ENCODE measurements around the gene SNRNP35.

Gene SNRNP35

GRCh38 chr12:123494124-123494851, 36.3 kb downstream of the SNRNP35 start:
- Histone ChIP-seq H3K4me3 (no peak overlapping the region), H3K9me3 (ENCODE audit: low read depth, low read length) (no peaks in the 10 kb centered on the region), H3K27ac (no peak overlapping the region), H3K9ac (ENCODE audit: insufficient read length) (no peak overlapping the region), H3K36me3 (ENCODE audit: insufficient read depth, low read length) (no peaks in the 10 kb centered on the region)
- TF ChIP-seq EZH2 (IDR thresholded peaks at IDR 0.05) = no peak
- TF ChIP-seq POLR2AphosphoS5 (IDR thresholded peaks at IDR 0.05; ENCODE audit: borderline replicate concordance, low read depth, low read length) = no peak
- TF ChIP-seq FOXP2 (optimal IDR thresholded peaks at IDR 0.05; ENCODE audit: control extremely low read depth, extremely low read length, insufficient read depth) = no peak
- DNase-seq (ENCODE audit: low read depth, low spot score) = no peak

- DNase-seq (ENCODE audit: low read depth, low spot score) = no peak
- TF ChIP-seq FOXP2 (optimal IDR thresholded peaks at IDR 0.05; ENCODE audit: control extremely low read depth, extremely low read length, insufficient read depth) = no peak
- no peak for TF ChIP-seq EZH2 (IDR thresholded peaks at IDR 0.05)
- no peak for TF ChIP-seq POLR2AphosphoS5 (IDR thresholded peaks at IDR 0.05; ENCODE audit: borderline replicate concordance, low read depth, low read length)
- H3K4me3 ChIP-seq = no peak overlapping the region
- no peak overlapping the region for H3K27ac ChIP-seq
- no peaks in the 10 kb centered on the region for H3K36me3 ChIP-seq (ENCODE audit: insufficient read depth, low read length)
- no peak overlapping the region for H3K9ac ChIP-seq (ENCODE audit: insufficient read length)
- no peaks in the 10 kb centered on the region for H3K9me3 ChIP-seq (ENCODE audit: low read depth, low read length)
Observed at GRCh38 chr12:123497065-123497464, 39.1 kb downstream of the SNRNP35 start.

GRCh38 chr12:123498126-123498825, 40.3 kb downstream of the SNRNP35 start:
- no peak for DNase-seq (ENCODE audit: low read depth, low spot score)
- H3K27ac ChIP-seq = no peak overlapping the region
- H3K4me3 ChIP-seq = no peak overlapping the region
- H3K9me3 ChIP-seq (ENCODE audit: low read depth, low read length) = no peaks in the 10 kb centered on the region
- no peak overlapping the region for H3K9ac ChIP-seq (ENCODE audit: insufficient read length)
- H3K36me3 ChIP-seq (ENCODE audit: insufficient read depth, low read length) = no peaks in the 10 kb centered on the region
- TF ChIP-seq EZH2 (IDR thresholded peaks at IDR 0.05) (no peak), FOXP2 (optimal IDR thresholded peaks at IDR 0.05; ENCODE audit: control extremely low read depth, extremely low read length, insufficient read depth) (no peak), POLR2AphosphoS5 (IDR thresholded peaks at IDR 0.05; ENCODE audit: borderline replicate concordance, low read depth, low read length) (no peak)

GRCh38 chr12:123499332-123499731, 41.4 kb downstream of the SNRNP35 start:
- Histone ChIP-seq H3K9me3 (ENCODE audit: low read depth, low read length) (no peaks in the 10 kb centered on the region), H3K4me3 (no peak overlapping the region), H3K27ac (no peak overlapping the region), H3K36me3 (ENCODE audit: insufficient read depth, low read length) (no peaks in the 10 kb centered on the region), H3K9ac (ENCODE audit: insufficient read length) (no peak overlapping the region)
- TF ChIP-seq FOXP2 (optimal IDR thresholded peaks at IDR 0.05; ENCODE audit: control extremely low read depth, extremely low read length, insufficient read depth) = no peak
- TF ChIP-seq EZH2 (IDR thresholded peaks at IDR 0.05) = no peak
- TF ChIP-seq POLR2AphosphoS5 (IDR thresholded peaks at IDR 0.05; ENCODE audit: borderline replicate concordance, low read depth, low read length) = no peak
- no peak for DNase-seq (ENCODE audit: low read depth, low spot score)

- Histone ChIP-seq H3K27ac (no peak overlapping the region), H3K9ac (ENCODE audit: insufficient read length) (no peak overlapping the region), H3K9me3 (ENCODE audit: low read depth, low read length) (no peaks in the 10 kb centered on the region), H3K4me3 (no peak overlapping the region), H3K36me3 (ENCODE audit: insufficient read depth, low read length) (no peaks in the 10 kb centered on the region)
- TF ChIP-seq POLR2AphosphoS5 (IDR thresholded peaks at IDR 0.05; ENCODE audit: borderline replicate concordance, low read depth, low read length) (no peak), FOXP2 (optimal IDR thresholded peaks at IDR 0.05; ENCODE audit: control extremely low read depth, extremely low read length, insufficient read depth) (no peak), EZH2 (IDR thresholded peaks at IDR 0.05) (no peak)
- DNase-seq (ENCODE audit: low read depth, low spot score) = no peak
Observed at GRCh38 chr12:123502163-123502704, 44.3 kb downstream of the SNRNP35 start.

GRCh38 chr12:123506059-123506842, 48.3 kb downstream of the SNRNP35 start:
- DNase-seq (ENCODE audit: low read depth, low spot score) = no peak
- Histone ChIP-seq H3K9me3 (ENCODE audit: low read depth, low read length) (no peaks in the 10 kb centered on the region), H3K27ac (no peak overlapping the region), H3K9ac (ENCODE audit: insufficient read length) (no peak overlapping the region), H3K4me3 (no peak overlapping the region), H3K36me3 (ENCODE audit: insufficient read depth, low read length) (peaks cover 6% of the 10 kb centered on the region; the same call in 1 of the 2 replicates)
- TF ChIP-seq EZH2 (IDR thresholded peaks at IDR 0.05) (no peak), POLR2AphosphoS5 (IDR thresholded peaks at IDR 0.05; ENCODE audit: borderline replicate concordance, low read depth, low read length) (no peak), FOXP2 (optimal IDR thresholded peaks at IDR 0.05; ENCODE audit: control extremely low read depth, extremely low read length, insufficient read depth) (no peak)

- no peak overlapping the region for H3K27ac ChIP-seq
- H3K9ac ChIP-seq (ENCODE audit: insufficient read length) = no peak overlapping the region
- H3K4me3 ChIP-seq = no peak overlapping the region
- TF ChIP-seq POLR2AphosphoS5 (IDR thresholded peaks at IDR 0.05; ENCODE audit: borderline replicate concordance, low read depth, low read length) = no peak
- TF ChIP-seq FOXP2 (optimal IDR thresholded peaks at IDR 0.05; ENCODE audit: control extremely low read depth, extremely low read length, insufficient read depth) = no peak
- no peak for TF ChIP-seq EZH2 (IDR thresholded peaks at IDR 0.05)
- H3K9me3 ChIP-seq (ENCODE audit: low read depth, low read length) = no peaks in the 10 kb centered on the region
- no peak for DNase-seq (ENCODE audit: low read depth, low spot score)
- peaks cover 8% of the 10 kb centered on the region; the same call in 1 of the 2 replicates for H3K36me3 ChIP-seq (ENCODE audit: insufficient read depth, low read length)
Observed at GRCh38 chr12:123506843-123507236, 48.9 kb downstream of the SNRNP35 start.
